Thymus (tissue), 11 donors: ENCODE measurements around the gene C16orf89. TPM values are rescaled to one million over a fixed set of nuclear protein-coding genes. Genes with fewer than 3 reads are reported as not detected.

Experiments used
- DNase-seq, 9 donors: peaks; one replicate each; pipeline ENCODE4 v3.0.0-alpha.2; 2013; ENCODE audit warnings: low spot score in 9 of 9, low read depth in 6 of 9, missing footprints in 1 of 9
- H3K27ac ChIP-seq, 2 donors: one replicate each; pipeline ENCODE4 v1.5.1; 2013; ENCODE audit warnings: control low read depth in 1 of 2, low read depth in 1 of 2, low read length in 1 of 2, mild to moderate bottlenecking in 1 of 2, moderate library complexity in 1 of 2
- H3K27me3 ChIP-seq, 2 donors: one replicate each; pipeline ENCODE4 v1.5.1; 2013; ENCODE audit warnings: low read length in 1 of 2; ENCODE audit not compliant: control insufficient read depth in 2 of 2, insufficient read depth in 1 of 2
- H3K36me3 ChIP-seq, 2 donors: one replicate each; pipeline ENCODE4 v1.5.1; 2013; ENCODE audit warnings: low read length in 1 of 2, mild to moderate bottlenecking in 1 of 2, moderate library complexity in 1 of 2; ENCODE audit not compliant: control insufficient read depth in 2 of 2, insufficient read depth in 2 of 2
- H3K4me1 ChIP-seq, 2 donors: one replicate each; pipeline ENCODE4 v1.5.1; 2013; ENCODE audit warnings: low read length in 2 of 2; ENCODE audit not compliant: control insufficient read depth in 2 of 2, insufficient read depth in 2 of 2
- H3K4me3 ChIP-seq, 2 donors: one replicate each; pipeline ENCODE4 v1.5.1; 2013; ENCODE audit warnings: low read length in 2 of 2, control low read depth in 1 of 2, mild to moderate bottlenecking in 1 of 2
- H3K9me3 ChIP-seq, 2 donors: one replicate each; pipeline ENCODE4 v1.5.1; 2013; ENCODE audit warnings: low read length in 1 of 2, mild to moderate bottlenecking in 1 of 2; ENCODE audit not compliant: control insufficient read depth in 2 of 2, insufficient read depth in 1 of 2
- WGBS: extraction: QIAGEN DNeasy Blood & Tissue Kit; methylation state at CpG from one replicate; pipeline ENCODE4 v1.1.7; 2013; 5-methylcytosine and 5-hydroxymethylcytosine counted together
- polyA plus RNA-seq: library from polyadenylated mRNA; stranded (reverse); fragments of 200-250 nt; gene quantifications from one replicate; pipeline ENCODE4 v1.2.3, GENCODE V29; 2013
- total RNA-seq: library from RNA; stranded (reverse); fragments of 120-200 nt; gene quantifications from one replicate; pipeline ENCODE4 v1.2.4, GENCODE V29; 2013
- donor health status: healthy.

The C16orf89 gene
- total and polyA plus RNA-seq, 2 donors, result 0.71 to 1.4 TPM

DNA sequence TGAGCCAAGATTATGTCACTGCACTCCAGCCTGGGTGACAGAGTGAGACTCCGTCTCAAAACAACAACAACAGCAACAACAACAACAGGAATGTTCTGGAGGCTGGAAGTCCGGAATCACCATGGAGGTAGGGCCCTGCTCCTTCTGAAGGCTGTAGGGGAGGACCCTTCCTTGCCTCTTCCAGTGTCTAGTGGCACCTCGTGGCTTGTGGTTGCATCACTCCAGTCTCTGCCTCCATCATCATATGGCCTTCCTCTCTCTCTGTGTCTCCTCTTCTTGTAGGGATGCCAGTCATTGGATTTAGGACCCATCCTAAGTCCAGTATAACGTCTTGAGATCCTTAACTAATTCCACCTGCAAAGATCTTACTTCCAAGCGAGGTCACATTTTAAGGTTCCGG lies 46.0 kb downstream of the C16orf89 start:
- Histone ChIP-seq H3K36me3 (no peaks in the 10 kb centered on the region), H3K27ac (no peak overlapping the region), H3K9me3 (no peaks in the 10 kb centered on the region), H3K4me1 (no peaks in the 10 kb centered on the region), H3K4me3 (no peak overlapping the region), H3K27me3 (no peaks in the 10 kb centered on the region)
- no peak for DNase-seq
- WGBS, result 88% methylated on average over 6 of the region's 6 CpGs

DNA sequence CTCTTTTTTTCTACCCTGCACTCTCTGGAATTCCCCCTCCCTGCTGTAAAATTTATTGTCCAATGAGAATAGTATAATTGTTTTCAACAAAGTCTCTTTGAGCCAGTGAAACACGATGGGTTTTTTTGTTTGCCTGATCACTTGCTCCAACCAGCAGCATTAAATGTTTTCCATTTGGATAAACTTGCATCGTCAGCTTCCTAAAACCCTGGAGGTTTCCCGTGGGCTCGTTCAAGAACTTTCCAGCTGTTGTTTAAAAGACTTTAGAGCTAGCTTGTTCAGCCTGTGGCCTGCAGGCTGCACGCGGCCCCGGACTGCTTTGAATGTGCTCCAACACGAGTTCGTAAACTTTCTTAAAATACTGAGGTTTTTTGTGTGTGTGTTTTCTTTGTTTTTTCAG lies 47.0 kb downstream of the C16orf89 start:
- no peak overlapping the region for H3K4me3 ChIP-seq
- no peaks in the 10 kb centered on the region for H3K4me1 ChIP-seq
- H3K27ac ChIP-seq, result peak overlapping the region in 1 of 2 donors; percentile 32
- no peaks in the 10 kb centered on the region for H3K36me3 ChIP-seq
- no peak for DNase-seq
- 83% methylated on average over 9 of the region's 9 CpGs for WGBS
- no peaks in the 10 kb centered on the region for H3K27me3 ChIP-seq
- no peaks in the 10 kb centered on the region for H3K9me3 ChIP-seq

- H3K27ac ChIP-seq, result no peak overlapping the region
- WGBS, result 95% methylated on average over 5 of the region's 5 CpGs
- H3K4me1 ChIP-seq, result no peaks in the 10 kb centered on the region
- no peaks in the 10 kb centered on the region for H3K36me3 ChIP-seq
- no peaks in the 10 kb centered on the region for H3K9me3 ChIP-seq
- no peak for DNase-seq
- H3K4me3 ChIP-seq, result no peak overlapping the region
- no peaks in the 10 kb centered on the region for H3K27me3 ChIP-seq
These were observed 48.1 kb downstream of the C16orf89 start for GRCh38 chr16:5017678-5017969.

- H3K4me3 ChIP-seq, result no peak overlapping the region
- H3K36me3 ChIP-seq, result no peaks in the 10 kb centered on the region
- no peaks in the 10 kb centered on the region for H3K27me3 ChIP-seq
- 81% methylated on average over 6 of the region's 6 CpGs for WGBS
- H3K9me3 ChIP-seq, result no peaks in the 10 kb centered on the region
- no peaks in the 10 kb centered on the region for H3K4me1 ChIP-seq
- no peak overlapping the region for H3K27ac ChIP-seq
- DNase-seq, result no peak
These were observed 48.6 kb downstream of the C16orf89 start for GRCh38 chr16:5016967-5017677.

DNA sequence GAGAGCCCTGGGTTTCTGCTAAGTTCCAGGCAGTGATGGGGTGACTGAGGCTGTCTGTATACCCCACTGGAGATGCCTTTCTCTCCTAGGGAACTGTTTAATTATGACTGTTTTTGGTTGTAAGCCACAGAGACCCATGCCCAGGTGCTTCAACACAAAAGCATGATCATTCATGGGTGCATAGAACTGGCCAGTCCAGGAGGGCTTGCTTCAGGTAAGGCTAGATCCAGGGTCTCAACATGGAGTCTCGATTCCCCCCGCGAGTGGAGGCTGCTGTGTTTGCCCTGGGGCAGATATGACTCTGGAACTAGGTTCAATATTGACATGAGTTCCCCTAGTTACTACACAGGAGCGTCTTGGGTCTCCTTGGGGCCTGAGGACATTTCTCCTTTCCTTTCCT lies 49.9 kb downstream of the C16orf89 start:
- Histone ChIP-seq H3K4me3 (no peak overlapping the region), H3K4me1 (no peaks in the 10 kb centered on the region), H3K9me3 (no peaks in the 10 kb centered on the region), H3K27me3 (no peaks in the 10 kb centered on the region), H3K36me3 (no peaks in the 10 kb centered on the region), H3K27ac (no peak overlapping the region)
- DNase-seq, result no peak
- 96% methylated on average over 4 of the region's 4 CpGs for WGBS

DNA sequence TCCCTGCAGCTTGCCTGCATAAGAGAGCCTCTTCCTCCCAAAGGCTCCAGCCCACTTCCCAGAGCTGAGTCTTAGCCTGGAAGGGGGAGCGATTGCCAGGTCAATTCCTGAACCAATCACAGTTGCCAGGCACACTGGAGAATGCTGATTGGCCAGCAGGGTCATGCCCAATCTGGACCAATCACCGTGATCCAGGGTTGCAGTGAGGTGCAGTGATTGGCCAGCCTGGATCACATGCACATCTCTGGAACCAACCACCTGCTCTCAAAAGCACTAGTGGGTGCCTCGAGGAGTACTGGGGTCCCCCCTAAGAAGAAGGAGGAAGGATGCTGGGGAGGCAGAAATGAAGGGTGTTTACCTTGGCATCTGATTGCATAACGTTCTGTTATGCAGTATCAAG lies 50.4 kb downstream of the C16orf89 start:
- WGBS, result 78% methylated on average over 4 of the region's 4 CpGs
- H3K4me3 ChIP-seq, result no peak overlapping the region
- no peak for DNase-seq
- H3K27ac ChIP-seq, result no peak overlapping the region
- H3K9me3 ChIP-seq, result no peaks in the 10 kb centered on the region
- H3K36me3 ChIP-seq, result no peaks in the 10 kb centered on the region
- H3K4me1 ChIP-seq, result no peaks in the 10 kb centered on the region
- H3K27me3 ChIP-seq, result peaks cover 0 to 2% of the 10 kb centered on the region in 2 donors

DNA sequence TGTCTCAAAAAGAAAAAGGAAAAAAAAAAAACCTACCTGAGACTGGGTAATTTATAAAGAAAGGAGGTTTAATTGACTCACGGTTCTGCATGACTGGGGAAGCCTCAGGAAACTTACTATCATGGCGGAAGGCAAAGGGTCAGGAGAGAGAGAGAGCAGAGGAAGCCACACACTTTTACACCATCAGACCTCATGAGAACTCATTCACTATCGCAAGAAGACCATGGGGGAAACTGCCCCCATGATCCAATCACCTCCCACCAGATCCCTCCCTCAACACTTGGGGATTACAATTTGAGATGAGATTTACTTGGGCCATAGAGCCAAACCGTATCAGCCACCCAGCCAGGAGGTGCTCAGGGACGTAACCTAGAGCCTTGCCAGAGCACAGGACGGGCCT lies 52.9 kb downstream of the C16orf89 start:
- 90% methylated on average over 6 of the region's 6 CpGs for WGBS
- H3K27me3 ChIP-seq, result peaks cover 0 to 2% of the 10 kb centered on the region in 2 donors
- no peaks in the 10 kb centered on the region for H3K9me3 ChIP-seq
- no peaks in the 10 kb centered on the region for H3K36me3 ChIP-seq
- H3K4me1 ChIP-seq, result no peaks in the 10 kb centered on the region
- H3K4me3 ChIP-seq, result no peak overlapping the region
- no peak overlapping the region for H3K27ac ChIP-seq
- no peak for DNase-seq

DNA sequence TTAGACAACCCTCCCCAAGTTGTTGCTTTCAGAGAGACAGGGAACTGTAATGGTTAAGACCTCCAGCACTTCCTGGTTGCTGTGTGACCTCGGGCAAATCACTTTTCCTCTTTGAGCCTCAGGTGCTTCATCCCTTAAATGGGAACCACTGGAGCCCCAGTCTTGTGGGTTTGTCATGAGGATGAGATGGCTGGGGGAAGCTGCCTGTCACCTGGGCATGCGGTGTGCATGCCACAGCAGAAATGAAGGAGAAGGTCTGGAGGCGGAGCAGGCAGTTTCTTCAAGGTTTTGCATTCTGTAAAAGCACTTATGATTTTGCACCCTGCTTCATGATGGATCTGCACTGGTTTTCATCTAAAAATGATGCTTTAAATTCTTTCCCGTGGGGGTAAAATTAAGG lies 54.1 kb downstream of the C16orf89 start:
- H3K27ac ChIP-seq, result peak overlapping the region in 1 of 2 donors; percentile 12
- no peak overlapping the region for H3K4me3 ChIP-seq
- H3K36me3 ChIP-seq, result no peaks in the 10 kb centered on the region
- H3K27me3 ChIP-seq, result peaks cover 0 to 2% of the 10 kb centered on the region in 2 donors
- H3K4me1 ChIP-seq, result no peaks in the 10 kb centered on the region
- DNase-seq, result no peak
- H3K9me3 ChIP-seq, result no peaks in the 10 kb centered on the region
- WGBS, result 56% methylated on average over 4 of the region's 4 CpGs

GRCh38 chr16:5010576-5011329 lies 55.0 kb downstream of the C16orf89 start:
- Histone ChIP-seq H3K4me1 (no peaks in the 10 kb centered on the region), H3K36me3 (no peaks in the 10 kb centered on the region), H3K27ac (no peak overlapping the region), H3K9me3 (no peaks in the 10 kb centered on the region), H3K4me3 (no peak overlapping the region), H3K27me3 (peaks cover 0 to 2% of the 10 kb centered on the region in 2 donors)
- WGBS, result 60% methylated on average over 15 of the region's 15 CpGs
- DNase-seq, result no peak
